ENCODE results near the gene SPIN1. TPM values are rescaled to one million over a fixed set of nuclear protein-coding genes. Genes with fewer than 3 reads are reported as not detected.

Gene SPIN1
- total RNA-seq, 1 experiment from 2014 or later = 123 TPM

DNA sequence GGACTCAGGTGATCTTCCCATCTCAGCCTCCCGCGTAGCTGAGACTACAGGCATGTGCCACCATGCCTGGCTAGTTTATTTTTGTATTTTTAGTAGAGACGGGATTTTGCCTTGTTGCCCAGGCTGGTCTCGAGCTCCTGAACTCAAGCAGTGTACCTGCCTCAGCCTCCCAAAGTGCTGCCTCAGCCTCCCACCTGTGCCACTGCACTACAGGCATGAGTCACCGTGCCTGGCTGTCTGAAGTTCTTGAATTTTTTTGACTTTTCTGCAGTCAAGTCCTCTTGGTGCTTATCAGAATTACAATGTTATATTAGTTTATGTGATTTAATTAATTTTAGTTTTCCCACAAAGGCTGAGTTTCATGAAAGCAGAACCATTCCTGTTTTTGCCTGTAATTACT is 9.8 kb downstream of the SPIN1 start:
- CTCF ChIA-PET = no interaction called here
- DNase-seq (ENCODE audit: low spot score) (no peak), ATAC-seq (no peak)
- H3K27me3 Mint-ChIP-seq (ENCODE audit: low read depth) = no peaks in the 10 kb centered on the region
- H3K36me3 Mint-ChIP-seq = peaks cover 21% of the 10 kb centered on the region
- 0 out of 2 replicates have a peak, but pooled peaks cover 4% of the 10 kb centered on the region for H3K9me3 Mint-ChIP-seq
- no peak overlapping the region for H3K4me3 Mint-ChIP-seq
- TF ChIP-seq RORB (CRISPR knock-in tag; IDR thresholded peaks at IDR 0.05) = no peak
- no peak for TF ChIP-seq JUN (CRISPR knock-in tag; IDR thresholded peaks at IDR 0.05)
- no peak for TF ChIP-seq MYBL2 (CRISPR knock-in tag; IDR thresholded peaks at IDR 0.05)
- TF ChIP-seq ETV6 (CRISPR knock-in tag; IDR thresholded peaks at IDR 0.05) = no peak
- TF ChIP-seq PRRX2 (CRISPR knock-in tag; IDR thresholded peaks at IDR 0.05) = no peak
- no peak for TF ChIP-seq SOX15 (CRISPR knock-in tag; IDR thresholded peaks at IDR 0.05)
- TF ChIP-seq ZNF263 (CRISPR knock-in tag; IDR thresholded peaks at IDR 0.05; ENCODE audit: low read depth) = no peak
- TF ChIP-seq NR3C1 (CRISPR knock-in tag; conservative IDR thresholded peaks at IDR 0.05; ENCODE audit: low read depth) = no peak
- no peak for TF ChIP-seq RELA (CRISPR knock-in tag; IDR thresholded peaks at IDR 0.05; ENCODE audit: borderline replicate concordance)
- TF ChIP-seq ZNF317 (CRISPR knock-in tag; IDR thresholded peaks at IDR 0.05; ENCODE audit: borderline replicate concordance, low read depth) = no peak
- no peak for TF ChIP-seq ESRRA (CRISPR knock-in tag; IDR thresholded peaks at IDR 0.05; ENCODE audit: borderline replicate concordance)
- TF ChIP-seq, protein P1, sequence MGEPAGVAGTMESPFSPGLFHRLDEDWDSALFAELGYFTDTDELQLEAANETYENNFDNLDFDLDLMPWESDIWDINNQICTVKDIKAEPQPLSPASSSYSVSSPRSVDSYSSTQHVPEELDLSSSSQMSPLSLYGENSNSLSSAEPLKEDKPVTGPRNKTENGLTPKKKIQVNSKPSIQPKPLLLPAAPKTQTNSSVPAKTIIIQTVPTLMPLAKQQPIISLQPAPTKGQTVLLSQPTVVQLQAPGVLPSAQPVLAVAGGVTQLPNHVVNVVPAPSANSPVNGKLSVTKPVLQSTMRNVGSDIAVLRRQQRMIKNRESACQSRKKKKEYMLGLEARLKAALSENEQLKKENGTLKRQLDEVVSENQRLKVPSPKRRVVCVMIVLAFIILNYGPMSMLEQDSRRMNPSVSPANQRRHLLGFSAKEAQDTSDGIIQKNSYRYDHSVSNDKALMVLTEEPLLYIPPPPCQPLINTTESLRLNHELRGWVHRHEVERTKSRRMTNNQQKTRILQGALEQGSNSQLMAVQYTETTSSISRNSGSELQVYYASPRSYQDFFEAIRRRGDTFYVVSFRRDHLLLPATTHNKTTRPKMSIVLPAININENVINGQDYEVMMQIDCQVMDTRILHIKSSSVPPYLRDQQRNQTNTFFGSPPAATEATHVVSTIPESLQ (CRISPR knock-in tag; IDR thresholded peaks at IDR 0.05) = no peak
- POLR2A ChIA-PET = no interaction called here
- H3K4me1 Mint-ChIP-seq = peaks cover 44% of the 10 kb centered on the region
- peak overlapping the region; percentile 84 for H3K27ac Mint-ChIP-seq

DNA sequence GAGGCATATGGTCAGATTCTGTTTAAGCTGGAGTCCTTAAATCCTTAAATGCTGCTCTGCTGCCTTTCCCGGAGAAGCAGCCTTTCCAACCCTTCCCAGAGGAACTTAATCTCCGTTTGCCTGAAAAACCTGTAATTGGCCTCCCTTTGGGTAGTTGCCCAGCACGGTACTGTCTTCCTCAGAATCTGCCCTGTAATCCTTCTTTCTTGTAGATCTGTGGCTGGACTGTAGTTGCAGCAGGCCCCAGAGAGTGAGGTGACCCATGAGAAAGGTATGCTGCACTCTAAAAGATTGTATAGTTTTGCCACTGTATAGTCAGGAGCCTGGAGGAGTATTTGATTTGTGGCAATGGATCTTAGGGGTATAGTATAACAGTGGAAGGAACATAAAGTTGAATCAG is 11.7 kb downstream of the SPIN1 start:
- ATAC-seq = no peak
- no peak overlapping the region for H3K4me3 Mint-ChIP-seq
- POLR2A ChIA-PET = interaction anchor here (0.7 kb wide), 1 partner anchor 134 kb away, joined by 7 read pairs; no protein-coding TSS in a partner anchor
- TF ChIP-seq, protein P2, sequence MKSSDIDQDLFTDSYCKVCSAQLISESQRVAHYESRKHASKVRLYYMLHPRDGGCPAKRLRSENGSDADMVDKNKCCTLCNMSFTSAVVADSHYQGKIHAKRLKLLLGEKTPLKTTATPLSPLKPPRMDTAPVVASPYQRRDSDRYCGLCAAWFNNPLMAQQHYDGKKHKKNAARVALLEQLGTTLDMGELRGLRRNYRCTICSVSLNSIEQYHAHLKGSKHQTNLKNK (CRISPR knock-in tag; IDR thresholded peaks at IDR 0.05) = no peak
- no peak for TF ChIP-seq ETV6 (CRISPR knock-in tag; IDR thresholded peaks at IDR 0.05)
- TF ChIP-seq, protein P3, sequence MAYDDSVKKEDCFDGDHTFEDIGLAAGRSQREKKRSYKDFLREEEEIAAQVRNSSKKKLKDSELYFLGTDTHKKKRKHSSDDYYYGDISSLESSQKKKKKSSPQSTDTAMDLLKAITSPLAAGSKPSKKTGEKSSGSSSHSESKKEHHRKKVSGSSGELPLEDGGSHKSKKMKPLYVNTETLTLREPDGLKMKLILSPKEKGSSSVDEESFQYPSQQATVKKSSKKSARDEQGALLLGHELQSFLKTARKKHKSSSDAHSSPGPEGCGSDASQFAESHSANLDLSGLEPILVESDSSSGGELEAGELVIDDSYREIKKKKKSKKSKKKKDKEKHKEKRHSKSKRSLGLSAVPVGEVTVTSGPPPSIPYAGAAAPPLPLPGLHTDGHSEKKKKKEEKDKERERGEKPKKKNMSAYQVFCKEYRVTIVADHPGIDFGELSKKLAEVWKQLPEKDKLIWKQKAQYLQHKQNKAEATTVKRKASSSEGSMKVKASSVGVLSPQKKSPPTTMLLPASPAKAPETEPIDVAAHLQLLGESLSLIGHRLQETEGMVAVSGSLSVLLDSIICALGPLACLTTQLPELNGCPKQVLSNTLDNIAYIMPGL (CRISPR knock-in tag; IDR thresholded peaks at IDR 0.05) = no peak
- no peak for TF ChIP-seq FOXJ3 (CRISPR knock-in tag; IDR thresholded peaks at IDR 0.05; ENCODE audit: borderline replicate concordance)
- no peak for TF ChIP-seq TCF7 (CRISPR knock-in tag; IDR thresholded peaks at IDR 0.05; ENCODE audit: low read depth)
- TF ChIP-seq, protein P4, sequence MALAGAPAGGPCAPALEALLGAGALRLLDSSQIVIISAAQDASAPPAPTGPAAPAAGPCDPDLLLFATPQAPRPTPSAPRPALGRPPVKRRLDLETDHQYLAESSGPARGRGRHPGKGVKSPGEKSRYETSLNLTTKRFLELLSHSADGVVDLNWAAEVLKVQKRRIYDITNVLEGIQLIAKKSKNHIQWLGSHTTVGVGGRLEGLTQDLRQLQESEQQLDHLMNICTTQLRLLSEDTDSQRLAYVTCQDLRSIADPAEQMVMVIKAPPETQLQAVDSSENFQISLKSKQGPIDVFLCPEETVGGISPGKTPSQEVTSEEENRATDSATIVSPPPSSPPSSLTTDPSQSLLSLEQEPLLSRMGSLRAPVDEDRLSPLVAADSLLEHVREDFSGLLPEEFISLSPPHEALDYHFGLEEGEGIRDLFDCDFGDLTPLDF (CRISPR knock-in tag; IDR thresholded peaks at IDR 0.05) = no peak
- TF ChIP-seq NFYB (CRISPR knock-in tag; conservative IDR thresholded peaks at IDR 0.05; ENCODE audit: low read depth) = no peak
- TF ChIP-seq ZBTB21 (CRISPR knock-in tag; IDR thresholded peaks at IDR 0.05; ENCODE audit: borderline replicate concordance) = no peak
- TF ChIP-seq, protein P5, sequence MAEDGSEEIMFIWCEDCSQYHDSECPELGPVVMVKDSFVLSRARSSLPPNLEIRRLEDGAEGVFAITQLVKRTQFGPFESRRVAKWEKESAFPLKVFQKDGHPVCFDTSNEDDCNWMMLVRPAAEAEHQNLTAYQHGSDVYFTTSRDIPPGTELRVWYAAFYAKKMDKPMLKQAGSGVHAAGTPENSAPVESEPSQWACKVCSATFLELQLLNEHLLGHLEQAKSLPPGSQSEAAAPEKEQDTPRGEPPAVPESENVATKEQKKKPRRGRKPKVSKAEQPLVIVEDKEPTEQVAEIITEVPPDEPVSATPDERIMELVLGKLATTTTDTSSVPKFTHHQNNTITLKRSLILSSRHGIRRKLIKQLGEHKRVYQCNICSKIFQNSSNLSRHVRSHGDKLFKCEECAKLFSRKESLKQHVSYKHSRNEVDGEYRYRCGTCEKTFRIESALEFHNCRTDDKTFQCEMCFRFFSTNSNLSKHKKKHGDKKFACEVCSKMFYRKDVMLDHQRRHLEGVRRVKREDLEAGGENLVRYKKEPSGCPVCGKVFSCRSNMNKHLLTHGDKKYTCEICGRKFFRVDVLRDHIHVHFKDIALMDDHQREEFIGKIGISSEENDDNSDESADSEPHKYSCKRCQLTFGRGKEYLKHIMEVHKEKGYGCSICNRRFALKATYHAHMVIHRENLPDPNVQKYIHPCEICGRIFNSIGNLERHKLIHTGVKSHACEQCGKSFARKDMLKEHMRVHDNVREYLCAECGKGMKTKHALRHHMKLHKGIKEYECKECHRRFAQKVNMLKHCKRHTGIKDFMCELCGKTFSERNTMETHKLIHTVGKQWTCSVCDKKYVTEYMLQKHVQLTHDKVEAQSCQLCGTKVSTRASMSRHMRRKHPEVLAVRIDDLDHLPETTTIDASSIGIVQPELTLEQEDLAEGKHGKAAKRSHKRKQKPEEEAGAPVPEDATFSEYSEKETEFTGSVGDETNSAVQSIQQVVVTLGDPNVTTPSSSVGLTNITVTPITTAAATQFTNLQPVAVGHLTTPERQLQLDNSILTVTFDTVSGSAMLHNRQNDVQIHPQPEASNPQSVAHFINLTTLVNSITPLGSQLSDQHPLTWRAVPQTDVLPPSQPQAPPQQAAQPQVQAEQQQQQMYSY (CRISPR knock-in tag; IDR thresholded peaks at IDR 0.05) = no peak
- no peak for TF ChIP-seq SMAD4 (CRISPR knock-in tag; IDR thresholded peaks at IDR 0.05)
- TF ChIP-seq, protein P6, sequence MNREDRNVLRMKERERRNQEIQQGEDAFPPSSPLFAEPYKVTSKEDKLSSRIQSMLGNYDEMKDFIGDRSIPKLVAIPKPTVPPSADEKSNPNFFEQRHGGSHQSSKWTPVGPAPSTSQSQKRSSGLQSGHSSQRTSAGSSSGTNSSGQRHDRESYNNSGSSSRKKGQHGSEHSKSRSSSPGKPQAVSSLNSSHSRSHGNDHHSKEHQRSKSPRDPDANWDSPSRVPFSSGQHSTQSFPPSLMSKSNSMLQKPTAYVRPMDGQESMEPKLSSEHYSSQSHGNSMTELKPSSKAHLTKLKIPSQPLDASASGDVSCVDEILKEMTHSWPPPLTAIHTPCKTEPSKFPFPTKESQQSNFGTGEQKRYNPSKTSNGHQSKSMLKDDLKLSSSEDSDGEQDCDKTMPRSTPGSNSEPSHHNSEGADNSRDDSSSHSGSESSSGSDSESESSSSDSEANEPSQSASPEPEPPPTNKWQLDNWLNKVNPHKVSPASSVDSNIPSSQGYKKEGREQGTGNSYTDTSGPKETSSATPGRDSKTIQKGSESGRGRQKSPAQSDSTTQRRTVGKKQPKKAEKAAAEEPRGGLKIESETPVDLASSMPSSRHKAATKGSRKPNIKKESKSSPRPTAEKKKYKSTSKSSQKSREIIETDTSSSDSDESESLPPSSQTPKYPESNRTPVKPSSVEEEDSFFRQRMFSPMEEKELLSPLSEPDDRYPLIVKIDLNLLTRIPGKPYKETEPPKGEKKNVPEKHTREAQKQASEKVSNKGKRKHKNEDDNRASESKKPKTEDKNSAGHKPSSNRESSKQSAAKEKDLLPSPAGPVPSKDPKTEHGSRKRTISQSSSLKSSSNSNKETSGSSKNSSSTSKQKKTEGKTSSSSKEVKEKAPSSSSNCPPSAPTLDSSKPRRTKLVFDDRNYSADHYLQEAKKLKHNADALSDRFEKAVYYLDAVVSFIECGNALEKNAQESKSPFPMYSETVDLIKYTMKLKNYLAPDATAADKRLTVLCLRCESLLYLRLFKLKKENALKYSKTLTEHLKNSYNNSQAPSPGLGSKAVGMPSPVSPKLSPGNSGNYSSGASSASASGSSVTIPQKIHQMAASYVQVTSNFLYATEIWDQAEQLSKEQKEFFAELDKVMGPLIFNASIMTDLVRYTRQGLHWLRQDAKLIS (CRISPR knock-in tag; IDR thresholded peaks at IDR 0.05; ENCODE audit: borderline replicate concordance) = no peak
- TF ChIP-seq, protein P7, sequence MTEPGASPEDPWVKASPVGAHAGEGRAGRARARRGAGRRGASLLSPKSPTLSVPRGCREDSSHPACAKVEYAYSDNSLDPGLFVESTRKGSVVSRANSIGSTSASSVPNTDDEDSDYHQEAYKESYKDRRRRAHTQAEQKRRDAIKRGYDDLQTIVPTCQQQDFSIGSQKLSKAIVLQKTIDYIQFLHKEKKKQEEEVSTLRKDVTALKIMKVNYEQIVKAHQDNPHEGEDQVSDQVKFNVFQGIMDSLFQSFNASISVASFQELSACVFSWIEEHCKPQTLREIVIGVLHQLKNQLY (CRISPR knock-in tag; IDR thresholded peaks at IDR 0.05) = no peak

More for the DNA sequence above, 11.7 kb downstream of the SPIN1 start:
- peaks cover 44% of the 10 kb centered on the region for H3K4me1 Mint-ChIP-seq
- no peaks in the 10 kb centered on the region for H3K27me3 Mint-ChIP-seq (ENCODE audit: low read depth)
- CTCF ChIA-PET = no interaction called here
- peak overlapping the region; percentile 90 for H3K27ac Mint-ChIP-seq
- peaks cover 18% of the 10 kb centered on the region for H3K36me3 Mint-ChIP-seq
- no peak for DNase-seq (ENCODE audit: low spot score)
- H3K9me3 Mint-ChIP-seq = peaks cover 6% of the 10 kb centered on the region; the same call in 1 of the 2 replicates

Data from WTC11 (cell line).